Natural killer cell (primary cell): ENCODE data around the gene MPPED1. TPM values are rescaled to one million over a fixed set of nuclear protein-coding genes. Genes with fewer than 3 reads are reported as not detected.
A peak's percentile ranks its signal among the peaks of the same experiment; 100 is the strongest.

Source experiments
- ATAC-seq, 3 donors: fragments of 150-1000 bp in 2 of 3; fragments of 200-7000 bp in 1 of 3; cut with Tn5 transposase; 1 replicate in 1 of 3; 2 replicates in 2 of 3; pipeline ENCODE4 v1.10.0; 2021; ENCODE audit warnings: mild to moderate bottlenecking in 2 of 3, moderate library complexity in 2 of 3
- DNase-seq, 2 donors: peaks; one replicate each; pipeline versions ENCODE4 v3.0.0 to v3.0.0-alpha.2; 2013 to 2021; ENCODE audit warnings: mixed read lengths in 1 of 2
- H3K27ac ChIP-seq: one replicate; pipeline ENCODE4 v1.5.1; 2013; ENCODE audit warnings: mild to moderate bottlenecking, low read length
- H3K27me3 ChIP-seq: one replicate; pipeline ENCODE4 v1.6.1; 2013; ENCODE audit warnings: low read length; ENCODE audit not compliant: control insufficient read depth, insufficient read depth
- H3K36me3 ChIP-seq: one replicate; pipeline ENCODE4 v1.6.1; 2013; ENCODE audit warnings: low read length; ENCODE audit not compliant: control insufficient read depth, insufficient read depth
- H3K4me1 ChIP-seq: one replicate; pipeline ENCODE4 v1.6.1; 2013; ENCODE audit warnings: low read length; ENCODE audit not compliant: control insufficient read depth, insufficient read depth
- H3K4me3 ChIP-seq: one replicate; pipeline ENCODE4 v1.5.1; 2013; ENCODE audit warnings: low read length
- H3K9me3 ChIP-seq: one replicate; pipeline ENCODE4 v1.6.1; 2013; ENCODE audit warnings: low read length; ENCODE audit not compliant: control insufficient read depth, insufficient read depth
- H3K27ac Mint-ChIP-seq, 2 donors: one replicate each; pipeline ENCODE4 v1.8.0; 2022; ENCODE audit warnings: mild to moderate bottlenecking in 2 of 2, mixed read lengths in 2 of 2, moderate library complexity in 1 of 2
- H3K27me3 Mint-ChIP-seq, 2 donors: one replicate each; pipeline ENCODE4 v1.8.0; 2022; ENCODE audit warnings: low read depth in 2 of 2, mixed read lengths in 2 of 2
- H3K36me3 Mint-ChIP-seq: one replicate; pipeline ENCODE4 v1.8.0; 2022; ENCODE audit warnings: mixed read lengths
- H3K4me1 Mint-ChIP-seq, 2 donors: one replicate each; pipeline ENCODE4 v1.8.0; 2022; ENCODE audit warnings: mixed read lengths in 2 of 2
- H3K4me3 Mint-ChIP-seq: one replicate; pipeline ENCODE4 v1.8.0; 2022; ENCODE audit warnings: mild to moderate bottlenecking, moderate library complexity, mixed read lengths
- H3K9me3 Mint-ChIP-seq, 2 donors: one replicate each; pipeline ENCODE4 v1.8.0; 2022; ENCODE audit warnings: mixed read lengths in 2 of 2
- CTCF ChIP-seq: fragments of 200-600 bp; IDR thresholded peaks from one replicate; pipeline ENCODE4 v1.8.0; 2022; ENCODE audit warnings: antibody characterized with exemption
- WGBS: methylation state at CpG from one replicate; pipeline ENCODE4 v1.1.7; 2013; ENCODE audit warnings: missing lambda C conversion rate; ENCODE audit not compliant: insufficient coverage; 5-methylcytosine and 5-hydroxymethylcytosine counted together
- intact Hi-C: fragments of 100-400 bp; cut with micrococcal nuclease; formaldehyde crosslinking; loops from one replicate; pipeline ENCODE4 v1.14.2; 2022
- total RNA-seq, 4 donors: library from RNA; stranded (reverse); fragments of 120-200 nt in 1 of 4; gene quantifications; one replicate each; pipeline versions ENCODE4 v1.2.3 to v1.2.4, GENCODE V29; 2013 to 2022

The MPPED1 gene
- total RNA-seq, 3 donors from 2014 or later (not counting 1 experiment from before 2014, with no cell fraction given): not detected

DNA sequence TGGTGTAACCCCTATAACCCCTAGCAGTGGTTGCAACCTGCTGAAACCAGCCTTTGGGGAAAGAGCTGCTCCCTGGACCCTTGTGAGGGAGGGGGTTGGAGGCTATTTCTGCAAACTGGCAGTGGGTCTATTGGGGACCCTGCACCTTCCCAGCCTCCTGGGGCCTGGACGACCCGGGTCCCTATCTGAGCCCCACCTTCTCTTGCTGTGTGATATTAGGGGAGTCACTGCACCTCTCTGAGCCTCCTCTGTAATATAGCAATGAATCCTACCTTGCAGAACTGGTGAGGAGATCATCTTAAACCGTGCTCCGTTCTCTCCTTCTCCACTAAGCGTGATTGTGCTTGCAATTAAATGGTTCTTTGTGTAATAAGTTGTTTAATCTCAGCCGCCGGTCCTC is 24.0 kb upstream of the MPPED1 start:
- DNase-seq: no peak
- peaks cover 13% of the 10 kb centered on the region for H3K27me3 ChIP-seq
- intact Hi-C loops: loop anchor here (5.0 kb wide), 1 partner anchor 1239 kb away; no protein-coding TSS in a partner anchor

GRCh38 chr22:43388420-43388851 is 23.4 kb upstream of the MPPED1 start:
- intact Hi-C loops: loop anchor here (5.0 kb wide), 1 partner anchor 1239 kb away; no protein-coding TSS in a partner anchor
- Histone ChIP-seq H3K36me3 (no peaks in the 10 kb centered on the region), H3K4me1 (peaks cover 6% of the 10 kb centered on the region), H3K27ac (no peak overlapping the region), H3K9me3 (no peaks in the 10 kb centered on the region), H3K27me3 (peaks cover 13% of the 10 kb centered on the region), H3K4me3 (no peak overlapping the region)
- Mint-ChIP-seq H3K27ac (no peak overlapping the region), H3K27me3 (peaks cover 25 to 44% of the 10 kb centered on the region in 2 donors), H3K36me3 (no peaks in the 10 kb centered on the region), H3K9me3 (no peaks in the 10 kb centered on the region), H3K4me3 (no peak overlapping the region), H3K4me1 (peaks cover 0 to 6% of the 10 kb centered on the region in 2 donors)
- ATAC-seq (peak; percentile 74 to 79 (median 75)), DNase-seq (peak; percentile 75 to 81)
- WGBS: 17% methylated on average over 17 of the region's 17 CpGs
- TF ChIP-seq CTCF: peak; percentile 97

More for the DNA sequence above, 24.0 kb upstream of the MPPED1 start:
- Histone ChIP-seq H3K9me3 (no peaks in the 10 kb centered on the region), H3K4me3 (no peak overlapping the region), H3K36me3 (no peaks in the 10 kb centered on the region), H3K4me1 (peaks cover 6% of the 10 kb centered on the region), H3K27ac (no peak overlapping the region)
- no peak overlapping the region for H3K27ac Mint-ChIP-seq
- no peaks in the 10 kb centered on the region for H3K36me3 Mint-ChIP-seq
- H3K4me3 Mint-ChIP-seq: no peak overlapping the region
- peaks cover 25 to 48% of the 10 kb centered on the region in 2 donors for H3K27me3 Mint-ChIP-seq
- 63% methylated on average over 6 of the region's 7 CpGs for WGBS
- no peak for TF ChIP-seq CTCF
- peaks cover 0 to 6% of the 10 kb centered on the region in 2 donors for H3K4me1 Mint-ChIP-seq
- no peak for ATAC-seq
- H3K9me3 Mint-ChIP-seq: no peaks in the 10 kb centered on the region

DNA sequence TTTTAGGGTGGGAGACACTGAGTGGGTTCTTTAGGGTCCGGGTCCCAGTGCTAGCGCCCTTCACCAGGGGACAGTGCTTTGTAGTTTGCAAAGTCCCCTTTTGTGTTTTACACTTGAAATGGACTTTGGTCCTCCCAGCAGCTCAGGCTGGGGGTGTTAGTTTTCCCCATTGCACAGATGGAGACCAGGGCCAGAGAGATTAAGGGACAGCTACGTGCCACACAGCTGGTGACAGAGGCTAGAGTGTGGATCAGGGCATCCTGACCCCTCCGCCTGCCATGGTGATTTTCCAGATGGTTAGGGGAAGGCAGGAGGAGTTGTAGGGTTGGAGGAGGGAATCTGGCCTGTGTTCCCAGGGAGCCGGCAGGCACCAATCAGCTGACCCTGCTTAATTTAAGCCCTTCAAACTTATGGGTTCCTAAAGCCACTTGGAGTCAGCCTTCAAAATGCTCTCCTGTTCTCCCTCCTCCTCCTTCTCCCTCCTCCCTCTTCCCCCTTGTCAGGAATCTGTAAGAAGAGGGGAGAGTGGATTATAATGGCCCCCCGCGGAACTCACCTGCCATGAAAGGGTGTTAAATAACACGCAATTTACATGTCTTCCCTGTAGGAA is 22.5 kb upstream of the MPPED1 start:
- H3K36me3 ChIP-seq: no peaks in the 10 kb centered on the region
- Mint-ChIP-seq H3K4me1 (peaks cover 0 to 6% of the 10 kb centered on the region in 2 donors), H3K36me3 (no peaks in the 10 kb centered on the region), H3K4me3 (no peak overlapping the region), H3K27me3 (peaks cover 19 to 35% of the 10 kb centered on the region in 2 donors), H3K27ac (no peak overlapping the region), H3K9me3 (no peaks in the 10 kb centered on the region)
- intact Hi-C loops: loop anchor here (5.0 kb wide), 1 partner anchor 1238 kb away; no protein-coding TSS in a partner anchor
- H3K4me3 ChIP-seq: no peak overlapping the region
- TF ChIP-seq CTCF: no peak
- no peak for DNase-seq
- peaks cover 6% of the 10 kb centered on the region for H3K4me1 ChIP-seq
- H3K27ac ChIP-seq: no peak overlapping the region
- 90% methylated on average over 7 of the region's 8 CpGs for WGBS
- H3K27me3 ChIP-seq: peaks cover 13% of the 10 kb centered on the region
- ATAC-seq: no peak
- no peaks in the 10 kb centered on the region for H3K9me3 ChIP-seq
